ENCODE data around the gene GNG3.

Gene GNG3

GRCh38 chr11:62705880-62706849 lies 1.3 kb upstream of the GNG3 start:
- DNase-seq (ENCODE audit: insufficient read length, low spot score) (peak; percentile 84), FAIRE-seq (no peak)
- TF ChIP-seq CTCF (IDR thresholded peaks at IDR 0.05; ENCODE audit: insufficient read depth, missing control alignments) = no peak

GRCh38 chr11:62706850-62707247 lies 627 bp upstream of the GNG3 start:
- no peak for TF ChIP-seq CTCF (IDR thresholded peaks at IDR 0.05; ENCODE audit: insufficient read depth, missing control alignments)
- DNase-seq (ENCODE audit: insufficient read length, low spot score) (no peak), FAIRE-seq (no peak)

- FAIRE-seq (no peak), DNase-seq (ENCODE audit: insufficient read length, low spot score) (no peak)
- TF ChIP-seq CTCF (IDR thresholded peaks at IDR 0.05; ENCODE audit: insufficient read depth, missing control alignments) = no peak
These were observed 916 bp downstream of the GNG3 start for GRCh38 chr11:62708392-62708791.

GRCh38 chr11:62708793-62709192 lies 1.3 kb downstream of the GNG3 start:
- no peak for TF ChIP-seq CTCF (IDR thresholded peaks at IDR 0.05; ENCODE audit: insufficient read depth, missing control alignments)
- FAIRE-seq (no peak), DNase-seq (ENCODE audit: insufficient read length, low spot score) (no peak)

GRCh38 chr11:62709247-62710000 lies 1.9 kb downstream of the GNG3 start:
- FAIRE-seq (no peak), DNase-seq (ENCODE audit: insufficient read length, low spot score) (peak; percentile 75)
- TF ChIP-seq CTCF (IDR thresholded peaks at IDR 0.05; ENCODE audit: insufficient read depth, missing control alignments) = no peak

GRCh38 chr11:62710001-62710345 lies 2.5 kb downstream of the GNG3 start:
- DNase-seq (ENCODE audit: insufficient read length, low spot score) = no peak
- FAIRE-seq = no peak
- TF ChIP-seq CTCF (IDR thresholded peaks at IDR 0.05; ENCODE audit: insufficient read depth, missing control alignments) = no peak

All from D721Med (cell line).